Skeletal muscle cell (primary cell): ENCODE data around the gene POLR1D.

Experiments used
- DNase-seq: peaks from one replicate; pipeline ENCODE4 v3.0.0-alpha.2; 2010; ENCODE audit warnings: low read depth
- H3K4me3 ChIP-seq: 2 replicates; pipeline ENCODE4 v1.5.1; 2011; ENCODE audit warnings: low read depth, mild to moderate bottlenecking, control low read depth, low read length, moderate library complexity

The POLR1D gene, protein sequence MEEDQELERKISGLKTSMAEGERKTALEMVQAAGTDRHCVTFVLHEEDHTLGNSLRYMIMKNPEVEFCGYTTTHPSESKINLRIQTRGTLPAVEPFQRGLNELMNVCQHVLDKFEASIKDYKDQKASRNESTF

DNA sequence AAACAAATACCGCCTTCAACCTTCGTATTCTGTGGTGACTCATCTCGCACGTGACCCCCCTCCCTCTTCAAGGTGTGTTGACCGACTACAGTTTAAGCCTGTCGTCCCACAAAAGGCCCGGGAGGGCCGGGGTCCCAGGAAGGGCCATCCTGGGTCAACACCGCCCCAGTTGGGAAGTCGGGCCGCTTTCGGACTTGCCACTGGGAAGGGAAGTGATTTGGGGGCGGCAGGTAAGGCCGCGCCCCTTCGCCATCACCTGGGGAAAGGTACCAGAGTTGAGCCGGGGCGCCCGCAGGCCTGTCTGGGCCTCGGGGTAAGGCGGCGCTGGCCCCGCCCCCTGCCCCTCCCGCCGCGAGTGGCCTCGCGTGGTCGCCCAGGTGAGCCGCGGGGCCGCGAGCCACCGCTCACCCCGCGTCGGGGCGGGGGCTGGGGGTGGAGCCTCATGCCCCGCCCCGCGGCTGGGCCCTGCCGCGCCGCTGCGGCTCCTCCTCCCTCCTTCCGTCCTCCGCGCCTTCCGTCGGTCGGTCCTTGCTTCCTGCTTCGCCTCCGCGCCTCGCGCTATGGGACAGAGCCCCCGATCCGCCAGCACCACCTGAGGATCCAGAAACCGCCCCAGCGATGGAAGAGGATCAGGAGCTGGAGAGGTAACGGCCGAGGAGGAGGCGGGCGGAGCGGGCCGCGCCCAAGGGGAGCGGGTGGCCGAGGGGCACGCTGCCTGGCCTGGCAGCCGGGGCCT is at the start of gene POLR1D:
POLR1D (plus strand) TSS at position 527 of the 736 bp plus-strand sequence; CDS start at position 619, 92 bp downstream.
- peak within 1 kb of the TSS; percentile 84 for H3K4me3 ChIP-seq
- no peak for DNase-seq

DNA sequence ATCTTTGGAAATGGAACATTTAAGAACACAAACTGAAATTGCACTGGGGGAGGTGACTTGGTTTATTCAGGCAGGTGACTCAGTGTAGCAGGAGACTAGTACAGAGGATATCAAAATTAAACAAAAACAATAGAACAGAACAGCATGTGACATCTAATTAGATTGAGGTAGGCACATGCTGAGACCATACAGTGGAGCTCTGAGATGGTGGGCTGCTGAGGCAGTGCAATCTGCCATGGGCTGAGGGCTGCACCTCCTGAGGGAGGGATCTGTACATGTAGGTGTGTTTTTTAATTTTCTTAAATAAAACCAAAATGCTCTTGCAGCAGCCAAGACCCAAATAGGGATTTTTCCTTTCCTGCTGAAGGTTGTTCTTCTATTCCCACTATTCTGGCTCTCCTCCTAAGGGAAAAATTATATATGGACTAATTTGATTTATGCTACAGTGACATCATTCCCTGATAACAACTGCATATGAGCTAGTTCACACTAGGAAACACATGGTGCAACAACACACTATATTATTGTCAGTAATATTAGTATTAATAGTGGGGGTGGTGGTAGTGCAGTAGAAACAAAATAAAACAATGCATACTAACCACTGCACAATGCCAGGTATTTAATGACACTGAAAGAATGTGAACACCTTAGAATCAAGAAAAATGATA is 49.3 kb upstream of the POLR1D start:
- no peak overlapping the region for H3K4me3 ChIP-seq
- DNase-seq, result no peak

DNA sequence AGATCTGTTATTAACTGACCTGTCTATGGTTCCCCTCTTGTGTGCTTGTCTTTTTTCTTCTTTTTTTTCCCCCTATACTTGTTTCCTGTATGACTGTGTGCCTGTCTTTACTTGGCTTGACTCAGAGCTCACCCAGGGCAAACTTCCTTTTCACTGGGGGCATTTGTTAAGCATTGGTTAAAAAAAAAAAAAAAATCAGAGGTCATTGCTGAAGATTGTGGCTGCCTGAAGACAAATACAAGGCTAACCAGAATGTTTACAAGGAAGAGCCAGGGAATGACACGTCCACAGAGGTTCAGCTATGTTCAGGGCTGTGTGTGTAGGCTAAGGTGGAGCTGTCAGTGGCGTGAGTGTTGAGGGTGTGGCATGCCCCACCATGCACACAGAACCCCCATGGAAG is 48.4 kb upstream of the POLR1D start:
- no peak for DNase-seq
- H3K4me3 ChIP-seq, result no peak overlapping the region

DNA sequence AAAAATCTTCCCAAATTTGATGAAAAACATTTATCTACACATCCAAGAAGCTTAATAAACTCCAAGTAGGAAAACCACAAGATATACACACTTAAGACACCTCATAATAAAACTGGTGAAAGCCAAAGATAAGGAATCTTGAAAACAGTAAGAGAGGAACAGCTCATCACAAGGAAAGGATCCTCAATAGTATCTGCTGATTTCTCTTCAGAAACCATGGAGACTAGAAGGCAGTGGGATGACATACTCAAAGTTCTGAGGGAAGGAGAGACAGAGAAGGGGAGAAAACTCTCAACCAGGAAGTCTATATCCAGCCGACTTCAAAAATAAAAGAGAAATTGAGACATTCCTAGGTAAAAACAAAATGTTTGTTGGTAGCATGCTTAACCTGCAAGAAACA is 47.0 kb upstream of the POLR1D start:
- no peak for DNase-seq
- H3K4me3 ChIP-seq, result no peak overlapping the region

DNA sequence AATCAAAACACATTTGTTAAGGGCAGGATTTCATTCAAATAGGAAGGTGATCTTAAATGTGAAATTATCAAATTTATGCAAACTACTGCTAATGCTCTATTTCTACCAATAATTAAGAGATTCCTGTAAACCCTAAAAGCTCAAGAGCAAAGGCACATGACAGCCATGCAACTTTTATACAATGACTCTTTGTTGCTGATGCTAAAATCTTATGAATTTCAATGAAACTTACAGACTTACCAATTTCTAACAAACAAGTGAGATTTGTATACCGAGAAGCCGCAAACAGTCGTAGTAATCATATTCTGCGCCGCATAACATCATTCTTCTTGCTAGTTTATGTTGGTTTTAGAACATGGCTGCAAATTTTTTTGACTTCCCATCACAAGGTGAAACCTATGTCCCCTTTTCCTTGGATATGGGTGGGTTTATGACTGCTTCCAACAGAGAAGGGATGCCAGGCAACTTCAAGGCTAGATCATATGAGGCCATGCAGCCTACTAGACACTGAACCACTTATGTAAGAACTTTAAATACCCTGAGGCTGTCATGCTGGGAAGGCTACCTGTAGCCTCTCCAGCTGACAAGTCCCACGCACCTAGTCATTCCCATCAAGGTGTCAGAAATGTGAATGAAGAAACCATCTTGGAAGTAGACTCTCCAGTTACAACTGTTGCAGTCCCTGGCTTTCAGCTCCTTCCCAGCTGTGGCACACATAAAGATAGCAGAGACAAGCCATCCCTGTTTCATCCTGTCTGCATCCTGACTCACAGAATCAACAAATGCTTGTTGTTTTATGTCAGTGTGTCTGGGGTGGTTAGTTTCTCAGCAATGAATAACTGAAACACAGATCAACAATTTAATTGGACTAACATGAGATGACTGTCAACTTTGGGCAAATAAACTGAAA is 43.3 kb upstream of the POLR1D start:
- DNase-seq, result peak; percentile 21
- no peak overlapping the region for H3K4me3 ChIP-seq

DNA sequence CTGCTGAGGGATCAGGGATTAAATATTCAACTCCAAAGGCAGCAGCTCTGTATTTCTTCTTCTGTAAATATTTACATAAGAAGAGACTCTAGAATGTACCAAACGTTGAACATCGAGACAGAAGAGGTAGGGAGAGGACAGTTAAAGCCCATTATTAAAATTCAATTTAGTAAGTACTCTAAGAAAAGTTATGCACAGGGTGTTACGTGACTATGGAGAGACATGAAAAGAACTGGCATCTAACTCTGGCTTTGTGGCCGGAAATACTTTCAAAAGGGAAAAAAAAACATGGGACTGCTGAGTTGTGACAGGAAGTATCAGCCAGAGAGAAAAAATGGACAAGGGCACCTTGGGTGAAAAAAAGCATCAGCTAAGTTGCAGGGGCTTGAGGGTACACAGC is 38.0 kb upstream of the POLR1D start:
- no peak overlapping the region for H3K4me3 ChIP-seq
- no peak for DNase-seq

DNA sequence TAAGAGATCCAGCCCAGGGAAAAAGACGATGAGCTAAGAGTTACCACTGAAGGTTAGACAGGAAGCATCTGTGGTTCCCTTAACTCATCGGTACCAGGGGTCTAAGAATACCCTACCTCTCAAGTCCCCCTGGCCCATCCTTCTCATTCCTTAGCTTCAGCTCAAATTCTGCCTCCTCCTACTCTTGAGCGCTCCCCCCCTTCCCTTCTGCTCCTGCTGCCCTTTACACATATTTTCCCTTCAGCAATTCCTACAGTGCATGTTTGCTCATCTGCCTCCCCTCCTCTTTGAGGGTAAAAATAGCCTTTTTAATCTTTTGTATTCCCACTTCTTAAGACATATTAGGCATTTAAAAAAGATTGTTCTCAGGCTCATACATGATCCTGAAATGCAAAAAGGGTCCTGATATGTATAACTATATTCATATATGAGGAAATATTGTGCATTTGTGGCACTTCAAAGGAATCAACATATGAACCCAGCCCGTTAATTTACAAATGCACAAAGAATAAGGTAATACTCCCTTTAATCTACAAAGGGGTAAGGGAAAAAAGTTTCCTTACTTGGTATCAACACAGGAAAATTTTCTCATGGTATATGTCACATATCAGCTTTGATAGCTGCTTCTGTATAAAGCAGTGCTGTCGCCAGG is 34.5 kb upstream of the POLR1D start:
- no peak for DNase-seq
- H3K4me3 ChIP-seq, result no peak overlapping the region

DNA sequence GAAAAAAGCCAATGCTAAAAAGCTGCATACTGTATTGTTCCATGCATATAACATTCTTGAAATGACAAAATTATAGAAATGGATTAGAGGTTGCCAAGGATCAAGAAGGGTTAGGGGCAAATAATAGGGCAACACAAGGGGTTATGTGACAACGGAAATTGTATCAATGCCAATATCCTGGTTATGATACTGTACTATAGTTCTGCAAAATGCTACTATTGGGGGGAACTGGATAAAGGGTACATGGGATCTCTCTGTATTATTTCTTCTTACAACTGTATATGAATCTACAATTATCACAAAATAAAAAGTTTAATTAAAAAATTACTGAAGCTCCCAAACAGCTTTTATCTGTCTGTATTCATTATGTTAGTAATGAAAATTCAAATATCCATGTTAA is 33.3 kb upstream of the POLR1D start:
- no peak for DNase-seq

DNA sequence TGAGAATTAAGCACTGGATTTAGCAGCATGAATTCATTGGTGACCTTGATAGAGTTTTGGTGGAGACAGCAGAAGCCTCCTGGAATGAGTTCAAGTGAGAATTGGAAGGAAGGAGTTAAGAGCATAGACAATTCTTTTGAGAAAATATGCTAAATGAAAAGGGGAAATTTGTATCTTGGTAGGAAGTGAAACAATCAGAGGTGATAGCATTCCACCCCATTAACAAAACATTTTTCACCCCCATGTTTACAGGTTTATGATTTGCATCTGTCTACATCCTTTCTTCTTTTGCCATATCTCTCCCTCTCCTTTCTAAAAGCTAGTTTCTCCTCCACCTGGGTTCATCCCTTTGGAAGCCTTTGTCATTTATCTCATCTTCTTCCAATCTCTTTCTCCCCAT is 28.8 kb upstream of the POLR1D start:
- no peak for DNase-seq
- no peak overlapping the region for H3K4me3 ChIP-seq

More for the DNA sequence above, 33.3 kb upstream of the POLR1D start:
- no peak overlapping the region for H3K4me3 ChIP-seq

DNA sequence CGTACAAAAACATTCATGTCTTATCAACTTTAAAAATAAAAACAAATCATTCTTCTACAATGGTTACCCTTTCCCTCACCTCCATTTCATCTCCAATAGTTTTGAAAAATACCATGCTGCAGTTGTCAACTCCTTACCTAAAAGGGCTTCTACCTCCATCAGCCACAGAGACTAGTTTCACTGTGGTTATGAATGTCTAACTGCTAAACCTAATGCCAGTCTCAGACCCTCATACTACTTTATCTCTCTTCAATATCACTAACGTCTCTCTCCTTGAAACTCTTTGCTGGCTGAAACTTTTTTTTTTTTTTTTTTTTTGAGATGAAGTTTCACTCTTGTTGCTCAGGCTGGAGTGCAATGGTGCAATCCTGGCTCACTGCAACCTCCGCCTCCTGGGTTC is 28.4 kb upstream of the POLR1D start:
- H3K4me3 ChIP-seq, result no peak overlapping the region
- DNase-seq, result no peak

DNA sequence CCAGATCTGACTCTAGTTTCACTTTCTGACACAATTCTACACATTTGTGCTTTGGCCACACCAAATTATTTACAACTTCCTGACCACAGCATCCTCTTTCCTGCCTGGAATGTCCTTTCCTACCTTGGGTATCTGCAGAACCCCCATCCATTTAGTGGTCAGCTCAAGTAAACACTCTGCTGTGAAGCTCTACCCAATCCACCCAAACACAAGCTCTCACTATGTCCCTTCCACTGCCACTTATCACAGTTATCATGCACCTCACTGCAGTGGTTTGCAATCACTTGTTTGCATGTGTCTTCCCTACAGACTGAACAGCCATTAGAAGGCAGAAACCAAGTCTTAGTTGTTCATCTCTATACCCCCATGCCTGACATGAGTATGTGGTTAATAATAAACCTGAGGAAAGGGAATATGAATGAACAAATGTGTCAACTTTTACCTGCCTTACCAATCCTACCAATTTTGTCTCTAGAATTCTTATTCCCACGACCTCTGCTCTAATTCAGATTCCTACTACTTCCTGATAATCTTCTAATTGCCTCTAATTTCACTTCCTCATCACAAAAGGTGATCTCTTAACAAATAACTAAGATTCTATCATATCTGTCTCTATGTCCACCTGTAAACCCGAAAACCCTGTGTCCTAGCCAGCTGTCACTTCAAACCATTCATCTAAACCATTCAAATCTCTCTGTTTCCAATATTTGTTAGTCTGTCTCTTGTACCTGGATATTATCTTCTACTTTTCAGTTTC is 26.5 kb upstream of the POLR1D start:
- DNase-seq, result no peak
- no peak overlapping the region for H3K4me3 ChIP-seq

DNA sequence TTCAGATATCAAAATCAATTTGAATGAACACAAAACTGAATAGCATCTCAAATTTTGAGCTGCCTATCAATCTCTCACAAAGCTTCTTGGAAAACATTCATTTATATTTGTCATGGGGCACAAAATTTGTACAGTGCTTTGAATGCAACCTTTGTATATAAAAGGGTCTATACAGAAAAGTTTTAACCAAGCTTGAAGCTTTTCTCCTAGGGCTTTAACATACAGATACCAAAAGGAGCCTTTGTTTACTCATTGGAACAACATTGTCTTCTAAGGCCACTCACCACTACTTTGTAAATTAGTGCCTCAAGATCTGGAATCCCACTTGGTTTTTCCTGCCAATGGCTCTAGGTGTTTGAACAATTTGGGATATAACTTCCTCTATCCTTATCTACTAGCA is 22.6 kb upstream of the POLR1D start:
- no peak for DNase-seq
- H3K4me3 ChIP-seq, result no peak overlapping the region

DNA sequence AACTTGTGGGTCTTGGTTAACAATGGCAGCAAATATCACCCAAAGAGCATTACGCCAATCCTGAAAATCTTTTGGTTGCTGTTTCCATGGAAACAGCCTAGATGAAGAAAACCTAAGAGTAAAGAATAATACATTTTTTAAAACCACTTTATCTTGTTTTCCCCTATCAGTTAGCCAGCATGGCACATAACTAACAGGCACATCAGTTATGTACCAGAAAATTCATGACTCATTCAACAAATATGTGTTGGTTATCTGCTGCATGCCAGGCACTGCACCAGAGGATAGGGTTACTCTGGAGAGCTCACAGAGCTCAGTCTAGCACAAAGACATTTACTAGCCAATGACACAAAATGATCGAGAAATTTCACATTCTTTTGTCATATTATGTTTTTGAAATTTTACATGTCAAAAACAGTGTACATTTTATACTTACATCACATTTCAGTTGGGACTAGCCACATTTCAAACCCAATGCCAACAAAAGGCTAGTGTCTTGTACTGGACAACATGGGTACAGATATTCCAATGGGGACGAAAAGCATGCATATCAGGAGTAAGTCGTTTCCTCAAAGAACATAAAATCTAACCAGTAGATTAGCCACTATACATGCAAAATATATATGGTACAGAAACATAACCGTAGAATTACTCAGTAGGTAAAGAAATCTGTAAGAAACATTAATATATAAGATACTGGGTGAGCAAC is 21.7 kb upstream of the POLR1D start:
- H3K4me3 ChIP-seq, result no peak overlapping the region

DNA sequence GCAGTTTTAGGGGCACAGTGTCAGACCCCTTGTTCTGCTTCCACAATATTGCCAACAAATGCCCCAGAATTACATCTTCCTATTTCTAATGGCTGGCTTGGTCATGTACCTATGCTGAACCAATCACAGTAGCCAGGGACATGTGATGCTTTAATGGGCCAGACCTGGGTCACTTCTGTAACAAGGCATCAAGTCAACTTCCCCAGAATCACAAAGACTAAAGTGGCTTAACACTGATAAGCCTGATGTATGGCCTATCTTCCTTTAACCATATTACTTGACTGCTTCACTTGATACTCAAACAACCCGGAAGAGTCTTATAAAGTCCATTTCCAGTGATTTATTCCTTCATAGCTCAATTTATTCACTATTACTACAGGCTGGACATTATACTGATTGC is 21.0 kb upstream of the POLR1D start:
- no peak overlapping the region for H3K4me3 ChIP-seq
- DNase-seq, result no peak

More for the DNA sequence above, 21.7 kb upstream of the POLR1D start:
- DNase-seq, result peak; percentile 51

DNA sequence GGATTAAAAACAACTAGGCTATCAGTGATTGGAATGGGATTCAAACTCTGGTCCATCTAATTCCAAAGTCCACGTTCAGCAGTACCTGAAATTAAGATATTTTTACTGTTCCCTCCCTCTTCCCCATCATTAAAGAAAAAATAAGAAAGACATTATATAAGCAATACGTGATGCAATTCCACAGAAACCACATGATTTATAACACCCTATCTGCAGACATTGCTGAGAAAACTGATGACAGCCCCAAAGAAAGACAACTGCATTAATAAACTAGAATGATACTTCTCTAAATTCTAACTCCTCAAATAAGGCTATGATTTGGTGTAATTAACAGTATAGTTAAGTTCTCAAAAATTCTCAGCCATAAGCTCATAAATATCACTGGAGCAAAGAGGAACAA is 20.5 kb upstream of the POLR1D start:
- DNase-seq, result no peak

DNA sequence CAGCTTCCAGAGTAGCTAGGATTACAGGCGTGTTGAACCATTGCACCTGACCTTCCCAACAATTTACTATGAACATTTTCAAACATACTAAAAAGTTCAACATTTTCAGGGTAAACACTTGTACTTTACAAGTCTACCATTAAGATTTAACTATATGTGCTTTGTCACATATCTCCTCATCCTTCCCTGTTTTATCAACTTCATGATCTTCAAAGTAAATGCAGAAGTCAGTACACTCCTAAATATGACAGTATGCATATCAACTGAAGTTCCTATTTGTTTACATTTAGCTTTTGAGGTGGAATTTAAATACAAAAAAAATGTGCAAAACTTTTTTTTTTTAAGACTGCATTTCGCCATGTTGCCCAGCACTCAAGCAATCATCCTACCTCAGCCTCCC is 19.9 kb upstream of the POLR1D start:
- no peak for DNase-seq

More for the DNA sequence above, 20.5 kb upstream of the POLR1D start:
- H3K4me3 ChIP-seq, result no peak overlapping the region

DNA sequence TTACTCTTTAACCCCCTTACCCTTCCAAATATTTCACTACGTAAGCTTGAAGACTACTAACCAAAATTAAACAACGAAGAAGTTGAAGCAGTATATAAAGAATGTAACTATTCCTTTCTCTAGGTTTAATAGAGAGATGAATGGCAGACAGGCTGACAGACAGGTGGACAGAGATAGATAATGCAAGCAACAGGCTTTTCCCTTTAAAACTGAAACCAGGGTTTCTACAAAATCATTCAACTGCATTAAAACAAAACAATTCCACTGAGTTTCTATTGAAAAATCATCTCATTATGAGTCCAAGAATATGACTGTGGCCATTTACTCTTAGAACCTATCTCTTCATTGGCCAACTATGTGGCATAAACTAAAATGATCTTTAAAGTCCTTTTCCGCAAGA is 16.6 kb upstream of the POLR1D start:
- no peak for DNase-seq
- no peak overlapping the region for H3K4me3 ChIP-seq

More for the DNA sequence above, 19.9 kb upstream of the POLR1D start:
- no peak overlapping the region for H3K4me3 ChIP-seq

DNA sequence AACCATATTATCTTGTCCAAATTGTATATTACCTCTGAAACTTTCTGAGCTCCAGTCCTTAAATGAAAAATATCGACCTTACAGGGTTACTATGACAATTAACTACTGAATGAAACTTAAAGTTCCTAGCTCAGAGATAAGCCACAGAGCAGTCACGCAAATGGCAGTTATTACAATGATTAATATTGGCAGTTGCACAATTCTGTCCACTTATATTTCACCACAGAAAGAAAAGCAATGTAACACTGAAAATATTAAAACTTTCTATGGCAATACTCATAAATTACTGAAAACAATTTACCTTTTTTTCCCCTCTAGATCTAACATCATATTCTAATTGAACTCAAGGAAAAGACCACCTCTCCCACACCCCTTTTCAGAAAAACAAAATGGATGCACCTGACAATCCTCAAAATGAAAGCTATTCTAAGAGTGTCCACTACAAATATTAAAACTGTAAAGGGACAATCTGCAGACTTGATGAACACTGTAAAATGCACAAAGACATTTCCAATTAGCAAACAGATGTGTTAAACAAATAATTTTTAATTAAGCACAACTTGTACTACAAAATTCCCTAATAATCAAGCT is 16.0 kb upstream of the POLR1D start:
- no peak for DNase-seq

More for the DNA sequence above, 16.0 kb upstream of the POLR1D start:
- H3K4me3 ChIP-seq, result no peak overlapping the region
